ENCODE data around the gene OSBPL5.

Gene OSBPL5

GRCh38 chr11:3165152-3165705 lies at the start of gene OSBPL5:
OSBPL5 (minus strand) TSS chr11:3165310; CDS start chr11:3129148, 36,162 bp downstream.
- H3K27ac ChIP-seq (ENCODE audit: low read depth, low read length): no peak within 1 kb of the TSS
- H3K4me2 ChIP-seq (ENCODE audit: low read length): no peak within 1 kb of the TSS
- no peak within 1 kb of the TSS for H3K4me3 ChIP-seq (ENCODE audit: low read length)
- H3K9me2 ChIP-seq (replicated peaks; ENCODE audit: control insufficient read depth, low read length): no peaks in the 10 kb centered on the region
- no peaks in the 10 kb centered on the region for H4K20me1 ChIP-seq (ENCODE audit: control insufficient read depth, insufficient read depth, low read depth, low read length)
- H3K27me3 ChIP-seq (ENCODE audit: control insufficient read depth, low read length): no peaks in the 10 kb centered on the region
- no peaks in the 10 kb centered on the region for H3F3A ChIP-seq (ENCODE audit: control insufficient read depth, insufficient read depth)
- no peaks in the 10 kb centered on the region for H3K36me3 ChIP-seq (ENCODE audit: control insufficient read depth, low read length)
- no peaks in the 10 kb centered on the region for H3K4me1 ChIP-seq (ENCODE audit: control insufficient read depth, low read length)
- H3K79me2 ChIP-seq (ENCODE audit: control insufficient read depth, low read length): no peaks in the 10 kb centered on the region
- H3K9me3 ChIP-seq (ENCODE audit: control insufficient read depth, insufficient read depth, low read length): no peaks in the 10 kb centered on the region
- TF ChIP-seq, protein P1, sequence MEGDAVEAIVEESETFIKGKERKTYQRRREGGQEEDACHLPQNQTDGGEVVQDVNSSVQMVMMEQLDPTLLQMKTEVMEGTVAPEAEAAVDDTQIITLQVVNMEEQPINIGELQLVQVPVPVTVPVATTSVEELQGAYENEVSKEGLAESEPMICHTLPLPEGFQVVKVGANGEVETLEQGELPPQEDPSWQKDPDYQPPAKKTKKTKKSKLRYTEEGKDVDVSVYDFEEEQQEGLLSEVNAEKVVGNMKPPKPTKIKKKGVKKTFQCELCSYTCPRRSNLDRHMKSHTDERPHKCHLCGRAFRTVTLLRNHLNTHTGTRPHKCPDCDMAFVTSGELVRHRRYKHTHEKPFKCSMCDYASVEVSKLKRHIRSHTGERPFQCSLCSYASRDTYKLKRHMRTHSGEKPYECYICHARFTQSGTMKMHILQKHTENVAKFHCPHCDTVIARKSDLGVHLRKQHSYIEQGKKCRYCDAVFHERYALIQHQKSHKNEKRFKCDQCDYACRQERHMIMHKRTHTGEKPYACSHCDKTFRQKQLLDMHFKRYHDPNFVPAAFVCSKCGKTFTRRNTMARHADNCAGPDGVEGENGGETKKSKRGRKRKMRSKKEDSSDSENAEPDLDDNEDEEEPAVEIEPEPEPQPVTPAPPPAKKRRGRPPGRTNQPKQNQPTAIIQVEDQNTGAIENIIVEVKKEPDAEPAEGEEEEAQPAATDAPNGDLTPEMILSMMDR (IDR thresholded peaks at IDR 0.05; ENCODE audit: low read depth, low read length, poor library complexity, severe bottlenecking): no peak
- TF ChIP-seq EZH2phosphoT487 (IDR thresholded peaks at IDR 0.05; ENCODE audit: borderline replicate concordance, low read length): no peak

DNA sequence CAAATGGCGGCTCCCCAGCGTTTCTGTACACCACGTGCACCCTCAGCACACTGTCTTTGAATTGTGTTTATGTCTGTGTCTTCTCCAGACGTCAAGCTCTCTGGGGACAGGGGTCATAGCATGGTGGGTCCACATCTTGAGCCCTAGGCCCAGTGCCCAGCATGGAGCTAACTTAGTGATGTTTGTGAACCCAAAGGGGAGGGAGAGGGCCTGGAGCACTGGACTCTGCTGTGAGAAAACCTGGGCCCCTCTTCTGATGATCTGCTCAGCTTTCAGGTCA lies 49.2 kb upstream of the OSBPL5 start:
- Histone ChIP-seq H3K79me2 (ENCODE audit: control insufficient read depth, low read length) (no peaks in the 10 kb centered on the region), H3K27ac (ENCODE audit: low read depth, low read length) (no peak overlapping the region), H3K9me2 (replicated peaks; ENCODE audit: control insufficient read depth, low read length) (no peaks in the 10 kb centered on the region), H3K4me2 (ENCODE audit: low read length) (no peak overlapping the region), H3K36me3 (ENCODE audit: control insufficient read depth, low read length) (no peaks in the 10 kb centered on the region), H3F3A (ENCODE audit: control insufficient read depth, insufficient read depth) (no peaks in the 10 kb centered on the region), H3K27me3 (ENCODE audit: control insufficient read depth, low read length) (no peaks in the 10 kb centered on the region), H3K4me3 (ENCODE audit: low read length) (no peak overlapping the region), H3K9me3 (ENCODE audit: control insufficient read depth, insufficient read depth, low read length) (no peaks in the 10 kb centered on the region), H3K4me1 (ENCODE audit: control insufficient read depth, low read length) (no peaks in the 10 kb centered on the region), H4K20me1 (ENCODE audit: control insufficient read depth, insufficient read depth, low read depth, low read length) (no peaks in the 10 kb centered on the region)
- TF ChIP-seq EZH2phosphoT487 (IDR thresholded peaks at IDR 0.05; ENCODE audit: borderline replicate concordance, low read length): no peak
- TF ChIP-seq, protein P1 (IDR thresholded peaks at IDR 0.05; ENCODE audit: low read depth, low read length, poor library complexity, severe bottlenecking): no peak

- H3K9me3 ChIP-seq (ENCODE audit: control insufficient read depth, insufficient read depth, low read length): no peaks in the 10 kb centered on the region
- no peaks in the 10 kb centered on the region; the same call in 1 of the 2 replicates for H3K27me3 ChIP-seq (ENCODE audit: control insufficient read depth, low read length)
- H3K4me3 ChIP-seq (ENCODE audit: low read length): no peak overlapping the region
- no peaks in the 10 kb centered on the region for H3K9me2 ChIP-seq (replicated peaks; ENCODE audit: control insufficient read depth, low read length)
- no peaks in the 10 kb centered on the region for H3K36me3 ChIP-seq (ENCODE audit: control insufficient read depth, low read length)
- TF ChIP-seq EZH2phosphoT487 (IDR thresholded peaks at IDR 0.05; ENCODE audit: borderline replicate concordance, low read length): no peak
- TF ChIP-seq, protein P1 (IDR thresholded peaks at IDR 0.05; ENCODE audit: low read depth, low read length, poor library complexity, severe bottlenecking): no peak
- H4K20me1 ChIP-seq (ENCODE audit: control insufficient read depth, insufficient read depth, low read depth, low read length): no peaks in the 10 kb centered on the region
- H3K79me2 ChIP-seq (ENCODE audit: control insufficient read depth, low read length): no peaks in the 10 kb centered on the region
- H3K4me2 ChIP-seq (ENCODE audit: low read length): no peak overlapping the region
- H3K4me1 ChIP-seq (ENCODE audit: control insufficient read depth, low read length): no peaks in the 10 kb centered on the region
- H3K27ac ChIP-seq (ENCODE audit: low read depth, low read length): no peak overlapping the region
- no peaks in the 10 kb centered on the region for H3F3A ChIP-seq (ENCODE audit: control insufficient read depth, insufficient read depth)
These were observed 48.7 kb upstream of the OSBPL5 start for GRCh38 chr11:3213659-3214419.
